Activated naive CD8-positive, alpha-beta T cell treated with anti-CD3 and anti-CD28 coated beads, Interleukin-2, amount 10 ng/mL, durations not matched to agents 7 days and 5 days (primary cell): ENCODE data around the gene GCSH. TPM values are rescaled to one million over a fixed set of nuclear protein-coding genes. Genes with fewer than 3 reads are reported as not detected.

Experiments used
- ATAC-seq: fragments of 150-1000 bp; cut with Tn5 transposase; one replicate; pipeline ENCODE4 v1.10.0; 2021; ENCODE audit warnings: low read depth, moderate library complexity
- POLR2A ChIA-PET: fragments of 350-600 bp; sonication (Branson Sonifier 250); formaldehyde crosslinking; loops from one replicate; lab custom pipeline; 2021; ENCODE audit warnings: antibody characterized with exemption; lab: Charles Lee
- DNase-seq: peaks from one replicate; pipeline ENCODE4 v3.0.0; 2021
- H3K27ac Mint-ChIP-seq: one replicate; pipeline ENCODE4 v1.8.0; 2022; ENCODE audit warnings: mild to moderate bottlenecking, mixed read lengths
- H3K27me3 Mint-ChIP-seq: one replicate; pipeline ENCODE4 v1.8.0; 2022; ENCODE audit warnings: mild to moderate bottlenecking, moderate library complexity, mixed read lengths
- H3K36me3 Mint-ChIP-seq: one replicate; pipeline ENCODE4 v1.8.0; 2021; ENCODE audit warnings: mild to moderate bottlenecking, mixed read lengths
- H3K4me1 Mint-ChIP-seq: one replicate; pipeline ENCODE4 v1.8.0; 2021; ENCODE audit warnings: mixed read lengths
- H3K4me3 Mint-ChIP-seq: one replicate; pipeline ENCODE4 v1.8.0; 2022; ENCODE audit warnings: mild to moderate bottlenecking, moderate library complexity, mixed read lengths
- H3K9me3 Mint-ChIP-seq: one replicate; pipeline ENCODE4 v1.8.0; 2021; ENCODE audit warnings: mixed read lengths
- total RNA-seq, 2 experiments: library from RNA; stranded (reverse); gene quantifications; one replicate each; pipeline ENCODE4 v1.2.3, GENCODE V29; 2021

The GCSH gene
- 1 to 10 TPM; 8.4 to 8.6 TPM for total RNA-seq

DNA sequence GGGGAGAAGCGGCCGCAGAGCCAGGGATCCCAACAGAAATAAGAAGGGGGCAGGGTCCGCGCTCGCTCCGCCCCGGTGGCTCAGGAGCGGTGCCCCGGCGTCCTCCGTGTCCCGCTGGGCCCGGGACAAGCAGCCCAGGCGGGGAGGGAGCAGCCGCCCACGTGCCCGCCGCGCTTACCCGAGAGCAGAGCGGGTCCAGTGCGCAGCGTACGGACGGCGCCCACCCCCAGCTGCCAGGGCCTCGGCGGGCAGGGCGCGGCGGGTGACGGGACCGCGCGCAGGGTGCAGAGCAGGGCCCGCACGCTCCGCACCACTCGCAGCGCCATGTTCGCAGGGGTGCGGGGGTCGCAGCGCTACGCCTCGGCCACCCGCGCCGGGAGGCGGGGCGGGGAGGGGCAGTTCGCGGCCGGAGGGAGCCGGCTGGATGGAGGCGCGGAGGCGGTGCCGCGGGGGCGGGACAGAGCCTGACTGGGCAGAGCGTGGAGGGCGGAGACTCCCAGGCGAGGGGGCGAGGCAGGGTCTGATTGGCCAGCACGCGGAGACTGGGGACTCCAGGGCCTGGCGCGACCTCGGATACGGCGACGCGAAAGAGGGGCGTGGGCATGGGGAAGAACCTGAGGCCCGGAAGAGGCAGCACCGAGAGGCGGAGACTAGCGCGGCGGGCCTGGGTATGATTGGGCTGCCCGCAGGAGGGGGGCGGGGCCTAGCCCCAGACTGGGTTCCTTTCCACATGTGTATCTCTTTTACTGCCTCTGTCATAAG is at the start of gene GCSH:
Gene GCSH, minus strand, starts transcription at position 443 of the 762 bp plus-strand sequence. Its CDS starts 117 bp downstream, at position 326.
- H3K36me3 Mint-ChIP-seq: no peaks in the 10 kb centered on the region
- H3K4me1 Mint-ChIP-seq: peaks cover 4% of the 10 kb centered on the region
- POLR2A ChIA-PET: interaction anchor here (1.0 to 1.2 kb wide), 2 partner anchors 89 to 219 kb away, joined by 3 read pairs; partner anchors contain the start of genes CENPN and CMC2
- H3K27me3 Mint-ChIP-seq: no peaks in the 10 kb centered on the region
- DNase-seq: peak; percentile 97
- H3K4me3 Mint-ChIP-seq: peak within 1 kb of the TSS; percentile 76
- peak within 1 kb of the TSS; percentile 80 for H3K27ac Mint-ChIP-seq
- H3K9me3 Mint-ChIP-seq: peaks cover 1% of the 10 kb centered on the region
- ATAC-seq: peak; percentile 99

DNA sequence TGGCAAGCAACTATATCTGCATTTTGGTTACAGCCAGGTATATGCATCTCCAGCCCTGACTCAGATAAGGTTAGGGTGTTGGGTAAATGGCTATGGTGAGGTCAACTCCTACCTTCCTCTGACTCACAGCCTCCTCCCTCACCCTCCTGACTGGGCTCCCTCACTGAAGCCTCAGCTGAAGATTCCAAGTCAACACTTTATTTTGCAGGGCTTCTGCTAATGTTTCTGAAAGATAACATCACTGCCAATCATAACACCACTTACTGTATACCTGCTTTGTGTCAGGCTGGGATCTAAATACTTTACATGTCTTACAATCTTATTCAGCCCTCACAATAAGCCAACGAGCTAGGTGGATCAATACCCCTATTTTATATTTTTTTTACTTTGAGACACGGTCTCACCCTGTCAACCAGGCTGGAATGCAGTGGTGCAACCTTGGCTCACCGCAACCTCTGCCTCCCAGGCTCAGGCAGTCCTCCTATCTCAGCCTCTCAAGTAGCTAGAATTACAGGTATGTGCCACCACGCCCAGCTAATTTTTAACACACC is 47.8 kb upstream of the GCSH start:
- no peak overlapping the region for H3K4me3 Mint-ChIP-seq
- ATAC-seq (no peak), DNase-seq (no peak)
- no peaks in the 10 kb centered on the region for H3K4me1 Mint-ChIP-seq
- POLR2A ChIA-PET: no interaction called here
- H3K36me3 Mint-ChIP-seq: no peaks in the 10 kb centered on the region
- H3K27me3 Mint-ChIP-seq: peaks cover 8% of the 10 kb centered on the region
- no peak overlapping the region for H3K27ac Mint-ChIP-seq
- H3K9me3 Mint-ChIP-seq: no peaks in the 10 kb centered on the region

DNA sequence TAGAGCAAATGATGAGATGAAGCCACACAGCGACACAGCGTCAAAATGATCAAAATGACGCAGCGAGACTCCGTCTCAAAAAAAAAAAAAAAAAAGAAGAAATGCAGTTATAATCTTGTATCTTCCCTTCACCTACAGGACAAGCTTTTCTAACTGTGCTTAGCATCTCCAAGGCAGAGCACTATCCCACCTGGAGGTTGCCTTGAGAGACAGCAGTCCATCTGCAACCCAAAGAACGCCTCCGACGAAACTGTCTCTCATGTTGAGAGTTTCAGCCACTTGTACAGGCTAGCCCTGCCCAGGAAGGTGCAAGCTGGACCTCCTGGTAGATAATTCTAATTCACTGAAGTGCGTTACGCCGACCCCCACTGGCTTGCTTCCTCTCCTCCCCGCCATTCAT is 46.7 kb upstream of the GCSH start:
- ATAC-seq (no peak), DNase-seq (no peak)
- Mint-ChIP-seq H3K4me1 (no peaks in the 10 kb centered on the region), H3K9me3 (no peaks in the 10 kb centered on the region), H3K36me3 (no peaks in the 10 kb centered on the region), H3K4me3 (no peak overlapping the region), H3K27ac (no peak overlapping the region), H3K27me3 (peaks cover 8% of the 10 kb centered on the region)
- POLR2A ChIA-PET: no interaction called here

DNA sequence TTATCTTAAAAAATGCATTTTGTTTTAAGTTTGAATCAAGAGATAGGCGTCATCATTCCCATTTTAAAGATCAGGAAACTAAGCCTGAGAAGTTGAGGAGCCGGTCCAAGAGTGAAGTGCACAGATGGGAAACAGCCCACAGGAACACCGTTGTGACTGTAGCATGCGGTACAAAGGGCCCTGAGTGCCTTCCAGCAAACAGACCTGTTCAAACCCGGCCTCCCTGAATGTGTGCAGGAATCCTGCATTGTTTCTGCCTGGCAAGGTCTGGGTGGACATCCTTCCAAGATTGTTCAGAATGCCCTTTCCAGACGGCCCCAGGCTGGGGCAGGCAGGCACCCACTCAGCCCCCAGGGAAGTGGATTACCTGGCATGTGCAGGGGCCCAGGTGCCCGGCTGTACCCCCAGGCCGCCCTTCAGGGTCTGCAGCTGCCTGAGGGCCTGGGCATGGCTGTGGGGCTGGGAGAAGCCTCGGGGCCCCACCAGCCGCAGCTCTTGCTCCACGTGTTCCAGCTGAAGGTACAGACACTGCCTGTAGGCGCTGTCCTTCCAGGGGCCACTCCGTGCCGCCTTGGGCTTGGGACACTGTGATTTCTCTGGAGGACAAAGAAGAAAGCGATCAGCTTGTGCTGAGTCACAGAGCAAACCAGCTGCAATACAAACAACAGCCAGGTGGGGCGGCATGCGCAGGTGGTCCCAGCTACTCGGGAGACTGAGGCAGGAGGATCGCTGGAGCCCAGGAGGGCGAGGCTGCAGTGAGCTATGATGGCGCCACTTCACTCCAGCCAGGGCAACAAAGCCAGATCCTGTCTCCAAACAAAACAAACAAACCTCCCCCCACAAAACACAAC is 45.0 kb upstream of the GCSH start:
- H3K4me1 Mint-ChIP-seq: no peaks in the 10 kb centered on the region
- no peaks in the 10 kb centered on the region for H3K36me3 Mint-ChIP-seq
- no peak overlapping the region for H3K27ac Mint-ChIP-seq
- DNase-seq: no peak
- ATAC-seq: no peak
- H3K4me3 Mint-ChIP-seq: no peak overlapping the region
- H3K27me3 Mint-ChIP-seq: peaks cover 8% of the 10 kb centered on the region
- POLR2A ChIA-PET: interaction anchor here (0.6 kb wide), 1 partner anchor 179 kb away, joined by 4 read pairs; no protein-coding TSS in a partner anchor
- no peaks in the 10 kb centered on the region for H3K9me3 Mint-ChIP-seq

DNA sequence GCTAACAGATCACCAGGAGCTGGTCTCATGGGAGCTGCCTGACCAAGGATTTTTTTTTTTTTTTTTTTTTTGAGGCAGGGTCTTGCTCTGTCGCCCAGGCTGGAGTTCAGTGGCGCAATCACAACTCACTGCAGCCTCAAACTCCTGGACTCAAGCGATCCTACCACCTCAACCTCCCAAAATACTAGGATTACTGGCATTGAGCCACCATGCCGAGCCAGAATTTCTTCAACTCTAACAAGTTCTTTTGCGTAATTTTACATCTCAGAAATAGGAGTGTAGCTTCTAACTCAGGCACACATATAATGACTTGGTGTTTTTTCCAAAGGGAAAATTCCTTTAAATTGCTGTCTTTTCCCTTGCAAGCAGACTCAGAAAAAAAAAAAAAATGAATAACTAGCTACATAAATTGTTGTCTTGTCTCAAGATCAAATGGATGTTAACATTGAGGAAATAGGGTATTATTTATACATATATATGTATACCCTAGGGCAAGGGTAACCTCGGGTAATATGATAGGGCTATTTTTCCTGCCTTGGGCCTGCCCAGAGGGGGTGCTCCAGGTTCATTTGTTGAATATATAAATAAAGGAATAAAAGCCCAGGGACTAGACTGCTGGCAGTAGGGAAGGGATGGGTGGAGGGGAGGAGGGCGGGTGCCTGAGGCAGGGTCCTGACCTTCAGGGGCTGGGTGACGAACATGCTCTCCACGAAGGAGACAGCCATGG is 42.8 kb upstream of the GCSH start:
- POLR2A ChIA-PET: no interaction called here
- H3K27ac Mint-ChIP-seq: no peak overlapping the region
- H3K36me3 Mint-ChIP-seq: no peaks in the 10 kb centered on the region
- ATAC-seq: no peak
- H3K4me1 Mint-ChIP-seq: no peaks in the 10 kb centered on the region
- H3K9me3 Mint-ChIP-seq: no peaks in the 10 kb centered on the region
- H3K27me3 Mint-ChIP-seq: peaks cover 4% of the 10 kb centered on the region
- no peak overlapping the region for H3K4me3 Mint-ChIP-seq
- no peak for DNase-seq

DNA sequence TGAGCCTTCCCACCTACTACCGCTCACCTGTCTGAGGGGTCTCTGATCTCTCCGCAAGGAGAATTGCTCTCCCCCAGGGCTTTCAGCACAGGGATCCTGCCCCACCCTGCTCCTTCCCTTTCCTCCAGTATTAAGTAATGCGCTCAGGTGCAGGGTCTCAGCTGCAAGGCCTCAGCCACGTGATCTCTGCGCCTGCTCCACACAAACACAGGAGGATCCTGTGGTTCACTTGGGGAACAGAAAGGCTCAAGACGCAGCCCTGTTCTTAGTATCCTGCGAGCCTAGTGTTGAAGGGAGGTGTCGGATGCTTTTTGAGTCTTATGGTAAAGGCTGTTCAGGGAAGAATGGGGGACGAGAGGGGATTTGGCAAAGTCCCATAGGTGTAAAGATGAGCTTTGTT is 41.6 kb upstream of the GCSH start:
- Mint-ChIP-seq H3K4me3 (no peak overlapping the region), H3K4me1 (no peaks in the 10 kb centered on the region), H3K27ac (no peak overlapping the region), H3K9me3 (no peaks in the 10 kb centered on the region), H3K27me3 (no peaks in the 10 kb centered on the region), H3K36me3 (no peaks in the 10 kb centered on the region)
- POLR2A ChIA-PET: no interaction called here
- DNase-seq (no peak), ATAC-seq (no peak)

DNA sequence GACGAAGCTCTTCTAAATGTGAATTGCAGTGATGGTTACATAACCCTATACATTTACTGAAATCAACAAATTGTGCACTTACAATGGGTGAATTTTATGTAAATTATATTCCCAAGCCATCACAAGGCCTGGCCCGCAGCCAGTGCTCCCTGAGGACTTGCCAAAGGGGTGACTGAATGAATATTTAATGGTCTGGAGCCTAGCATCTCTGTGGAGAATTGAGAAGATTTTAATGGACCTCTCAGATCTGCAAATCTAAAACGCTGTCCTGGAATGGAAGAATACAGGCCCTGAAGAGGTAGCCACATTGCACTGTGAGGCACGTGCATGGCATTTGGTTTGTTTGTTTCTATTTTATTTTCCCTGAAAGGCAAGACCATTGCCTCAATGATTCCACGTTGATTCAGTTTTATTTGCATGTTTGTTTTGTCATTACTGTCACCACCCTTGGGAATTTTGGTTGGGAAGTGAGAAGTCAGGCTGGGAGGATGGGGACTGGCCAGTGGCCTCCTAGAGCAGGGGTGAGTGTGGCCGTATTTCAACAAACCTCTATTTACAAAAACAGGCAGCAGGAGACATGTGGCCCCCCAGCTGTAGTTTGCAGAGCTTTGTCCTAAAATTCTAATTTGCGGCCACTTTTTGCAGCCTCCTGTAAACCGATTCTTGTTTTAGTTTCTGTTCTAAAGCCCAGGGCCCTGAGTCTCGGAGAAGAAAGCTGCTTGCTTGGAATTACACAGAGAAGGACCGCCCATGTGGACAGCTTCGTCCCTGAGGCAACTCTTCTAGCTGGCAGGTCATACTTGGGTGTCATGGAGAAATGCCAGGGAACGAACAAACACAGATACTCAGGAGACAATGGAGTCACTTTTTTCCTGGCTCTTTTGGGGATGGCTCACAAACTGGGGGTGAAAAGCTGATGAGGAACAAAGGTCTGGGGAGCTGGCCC is 40.5 kb upstream of the GCSH start:
- H3K9me3 Mint-ChIP-seq: no peaks in the 10 kb centered on the region
- H3K4me3 Mint-ChIP-seq: no peak overlapping the region
- no peaks in the 10 kb centered on the region for H3K4me1 Mint-ChIP-seq
- POLR2A ChIA-PET: no interaction called here
- no peak for DNase-seq
- H3K27me3 Mint-ChIP-seq: no peaks in the 10 kb centered on the region
- no peaks in the 10 kb centered on the region for H3K36me3 Mint-ChIP-seq
- no peak for ATAC-seq
- H3K27ac Mint-ChIP-seq: no peak overlapping the region

DNA sequence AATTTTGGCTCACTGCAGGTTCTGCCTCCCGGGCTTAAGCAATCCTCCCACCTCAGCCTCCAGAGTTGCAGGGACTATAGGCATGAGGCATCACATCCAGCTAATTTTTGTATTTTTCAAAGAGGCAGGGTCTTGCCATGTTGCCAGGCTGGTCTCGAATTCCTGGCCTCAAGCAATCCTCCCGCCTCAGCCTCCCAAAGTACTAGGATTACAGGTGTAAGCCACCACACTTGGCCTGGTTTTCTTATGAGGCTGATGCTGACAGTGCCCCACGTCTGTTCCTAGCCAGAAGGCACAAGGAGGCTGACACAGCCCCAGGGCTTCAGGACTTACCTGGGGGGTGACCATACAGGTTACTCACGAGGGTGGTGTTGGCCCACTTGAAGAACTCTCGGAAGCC is 33.9 kb upstream of the GCSH start:
- POLR2A ChIA-PET: no interaction called here
- H3K27me3 Mint-ChIP-seq: peaks cover 2% of the 10 kb centered on the region
- H3K4me1 Mint-ChIP-seq: no peaks in the 10 kb centered on the region
- H3K4me3 Mint-ChIP-seq: no peak overlapping the region
- H3K9me3 Mint-ChIP-seq: no peaks in the 10 kb centered on the region
- no peak for DNase-seq
- no peaks in the 10 kb centered on the region for H3K36me3 Mint-ChIP-seq
- ATAC-seq: no peak
- no peak overlapping the region for H3K27ac Mint-ChIP-seq

DNA sequence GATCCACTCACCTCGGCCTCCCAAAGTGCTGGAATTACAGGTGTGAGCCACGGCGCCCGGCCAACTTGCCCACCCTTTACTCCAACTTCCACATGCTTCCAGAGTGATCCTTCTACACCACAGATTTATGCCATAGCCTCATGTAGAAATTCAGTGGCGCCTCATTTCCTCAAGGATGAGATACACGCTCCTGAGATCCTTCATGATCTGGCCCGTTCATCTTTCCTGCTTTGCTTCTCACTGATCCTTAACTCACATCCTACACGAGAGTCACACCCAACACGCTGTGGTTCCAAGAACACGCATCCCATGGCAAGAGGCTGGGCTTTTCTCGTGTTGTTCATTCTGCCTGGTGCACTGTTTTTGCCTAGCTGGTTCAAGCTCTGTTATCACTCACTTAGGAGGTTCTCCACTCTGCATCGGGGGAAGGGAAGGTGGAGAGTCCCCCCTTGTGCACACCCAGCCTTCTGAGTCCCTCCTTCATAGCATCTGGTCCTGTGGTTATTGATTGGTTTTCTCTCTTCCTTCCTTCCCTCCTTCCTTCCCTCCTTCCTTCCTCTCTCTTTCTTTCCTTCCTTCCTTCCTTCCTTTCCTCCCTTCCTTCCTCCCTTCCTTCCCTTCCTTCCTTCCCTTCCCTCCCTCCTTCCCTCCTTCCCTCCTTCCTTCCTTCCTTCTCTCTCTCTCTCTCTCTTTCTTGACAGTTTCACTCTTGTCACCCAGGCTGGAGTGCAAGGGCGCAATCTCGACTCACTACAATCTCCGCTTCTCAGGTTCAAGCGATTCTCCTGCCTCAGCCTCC is 32.7 kb upstream of the GCSH start:
- DNase-seq (no peak), ATAC-seq (no peak)
- Mint-ChIP-seq H3K4me3 (no peak overlapping the region), H3K27ac (no peak overlapping the region), H3K4me1 (no peaks in the 10 kb centered on the region), H3K27me3 (peaks cover 2% of the 10 kb centered on the region), H3K36me3 (no peaks in the 10 kb centered on the region), H3K9me3 (no peaks in the 10 kb centered on the region)
- POLR2A ChIA-PET: no interaction called here

DNA sequence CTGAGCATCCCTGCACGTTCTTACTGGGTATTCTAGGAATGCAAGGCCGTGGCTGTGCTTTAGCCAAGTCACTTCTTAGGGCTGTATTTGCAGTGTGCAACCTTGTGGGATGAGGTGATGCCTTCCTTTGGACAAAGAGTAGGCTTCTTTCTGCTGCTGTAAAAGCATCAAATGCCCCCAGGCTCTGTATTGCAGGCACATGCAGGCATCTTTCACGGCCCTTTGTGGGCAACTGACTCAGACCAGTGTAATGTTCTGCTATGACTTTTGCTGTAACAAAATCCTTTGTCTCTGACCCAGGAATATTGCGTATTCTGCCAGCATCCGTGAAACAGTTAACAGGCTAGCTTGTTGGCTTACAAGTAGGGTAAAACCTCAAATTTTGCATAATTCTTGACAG is 30.9 kb upstream of the GCSH start:
- no peaks in the 10 kb centered on the region for H3K9me3 Mint-ChIP-seq
- no peak for ATAC-seq
- H3K4me1 Mint-ChIP-seq: no peaks in the 10 kb centered on the region
- DNase-seq: no peak
- no peak overlapping the region for H3K4me3 Mint-ChIP-seq
- POLR2A ChIA-PET: no interaction called here
- H3K27me3 Mint-ChIP-seq: peaks cover 2% of the 10 kb centered on the region
- H3K27ac Mint-ChIP-seq: no peak overlapping the region
- no peaks in the 10 kb centered on the region for H3K36me3 Mint-ChIP-seq

DNA sequence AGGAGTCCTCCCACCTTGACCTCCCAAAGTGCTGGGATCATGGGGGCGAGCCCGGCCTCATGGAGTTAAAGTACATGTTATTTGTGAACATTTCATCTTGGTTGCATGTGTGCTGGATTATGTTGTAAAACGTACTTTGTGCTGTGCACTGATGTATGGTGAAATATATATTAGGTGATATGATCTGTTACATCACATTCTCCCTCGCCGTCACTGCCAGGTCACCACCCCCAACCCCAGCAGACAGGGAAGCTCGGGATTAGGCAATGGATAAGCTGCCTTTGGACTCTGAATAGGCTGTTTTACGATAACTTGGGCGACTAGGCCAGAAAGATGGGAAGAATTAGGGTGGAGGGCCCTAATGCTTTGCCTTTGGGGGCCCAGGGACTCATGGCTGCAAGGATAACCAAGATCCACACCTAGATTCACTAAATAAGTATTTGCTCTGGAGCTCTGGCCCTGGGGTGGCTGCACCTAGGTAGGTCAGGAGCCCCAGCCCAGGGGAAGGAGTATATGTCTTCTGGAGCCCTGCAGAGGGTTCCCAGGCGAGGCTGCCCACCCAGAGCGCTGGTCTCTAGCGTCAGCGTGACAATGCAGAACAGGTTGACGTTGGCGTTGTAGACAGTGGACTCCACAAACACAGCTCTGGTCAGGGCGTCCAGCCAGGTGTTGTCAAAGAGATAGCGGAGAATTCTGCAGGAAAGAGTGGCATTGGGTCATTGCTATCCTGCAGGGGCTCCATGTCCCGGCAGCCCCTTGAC is 27.1 kb upstream of the GCSH start:
- DNase-seq: no peak
- no peaks in the 10 kb centered on the region for H3K9me3 Mint-ChIP-seq
- H3K27ac Mint-ChIP-seq: no peak overlapping the region
- H3K4me3 Mint-ChIP-seq: no peak overlapping the region
- POLR2A ChIA-PET: no interaction called here
- H3K4me1 Mint-ChIP-seq: no peaks in the 10 kb centered on the region
- H3K27me3 Mint-ChIP-seq: peaks cover 2% of the 10 kb centered on the region
- H3K36me3 Mint-ChIP-seq: no peaks in the 10 kb centered on the region
- no peak for ATAC-seq
